ENCODE data around the gene SGCD. TPM values are rescaled to one million over a fixed set of nuclear protein-coding genes. Genes with fewer than 3 reads are reported as not detected.

SGCD gene
- polyA plus RNA-seq, 1 donor (not counting 4 experiments of a cell fraction or from before 2014, with no cell fraction given) = not detected

- Histone ChIP-seq H2AFZ (ENCODE audit: control insufficient read depth, low read length) (no peak overlapping the region), H3K27ac (ENCODE audit: control insufficient read depth, insufficient read depth, low read length) (no peak overlapping the region), H3K27me3 (ENCODE audit: control insufficient read depth, extremely low read depth, insufficient read depth, low read length) (no peaks in the 10 kb centered on the region), H3K4me1 (ENCODE audit: control insufficient read depth, extremely low read depth, insufficient read depth, low read length) (no peaks in the 10 kb centered on the region), H3K79me2 (ENCODE audit: control insufficient read depth, insufficient read depth, low read length) (no peaks in the 10 kb centered on the region), H3K9ac (ENCODE audit: control insufficient read depth, extremely low read depth, insufficient read depth, low read length) (no peak overlapping the region), H4K20me1 (ENCODE audit: control insufficient read depth, extremely low read depth, insufficient read depth, low read length) (no peaks in the 10 kb centered on the region), H3K9me1 (ENCODE audit: control insufficient read depth, extremely low read depth, insufficient read depth, low read length) (no peaks in the 10 kb centered on the region), H3K9me3 (ENCODE audit: control insufficient read depth, low read depth, low read length) (peaks cover 2% of the 10 kb centered on the region), H3K36me3 (ENCODE audit: control insufficient read depth in 2 of 2, extremely low read depth in 1 of 2, insufficient read depth in 2 of 2, low read length in 2 of 2) (no peaks in the 10 kb centered on the region), H3K4me3 (ENCODE audit: control insufficient read depth in 2 of 3, extremely low read depth in 1 of 3, insufficient read depth in 2 of 3, low read depth in 1 of 3, low read length in 3 of 3) (no peak overlapping the region), H3K4me2 (ENCODE audit: control insufficient read depth, extremely low read depth, insufficient read depth, low read depth, low read length) (no peak overlapping the region)
- no peak for FAIRE-seq
- TF ChIP-seq CTCF (optimal IDR thresholded peaks at IDR 0.05 in 1 of 3, IDR thresholded peaks at IDR 0.05 in 1 of 3, conservative IDR thresholded peaks at IDR 0.05 in 1 of 3; ENCODE audit: extremely low read depth in 1 of 3, insufficient read depth in 2 of 3, low read length in 3 of 3) (no peak), EZH2 (IDR thresholded peaks at IDR 0.05; ENCODE audit: low read length) (no peak)
- dilution Hi-C loops (cut with MboI; ENCODE audit: extremely low pct_ligation_motif_present, low sequenced_read_pairs) = no loop called here
- no peak for DNase-seq (ENCODE audit: low read depth, low spot score)
These were observed 447.3 kb downstream of the SGCD start for GRCh38 chr5:156774273-156774672.

- dilution Hi-C loops (cut with MboI; ENCODE audit: extremely low pct_ligation_motif_present, low sequenced_read_pairs) = no loop called here
- no peaks in the 10 kb centered on the region for H4K20me1 ChIP-seq (ENCODE audit: control insufficient read depth, extremely low read depth, insufficient read depth, low read length)
- no peak overlapping the region for H3K27ac ChIP-seq (ENCODE audit: control insufficient read depth, insufficient read depth, low read length)
- H3K79me2 ChIP-seq (ENCODE audit: control insufficient read depth, insufficient read depth, low read length) = no peaks in the 10 kb centered on the region
- no peak overlapping the region for H3K4me3 ChIP-seq (ENCODE audit: control insufficient read depth in 2 of 3, extremely low read depth in 1 of 3, insufficient read depth in 2 of 3, low read depth in 1 of 3, low read length in 3 of 3)
- no peak overlapping the region for H2AFZ ChIP-seq (ENCODE audit: control insufficient read depth, low read length)
- no peaks in the 10 kb centered on the region for H3K4me1 ChIP-seq (ENCODE audit: control insufficient read depth, extremely low read depth, insufficient read depth, low read length)
- H3K36me3 ChIP-seq (ENCODE audit: control insufficient read depth in 2 of 2, extremely low read depth in 1 of 2, insufficient read depth in 2 of 2, low read length in 2 of 2) = no peaks in the 10 kb centered on the region
- TF ChIP-seq CTCF (optimal IDR thresholded peaks at IDR 0.05 in 1 of 3, IDR thresholded peaks at IDR 0.05 in 1 of 3, conservative IDR thresholded peaks at IDR 0.05 in 1 of 3; ENCODE audit: extremely low read depth in 1 of 3, insufficient read depth in 2 of 3, low read length in 3 of 3) = no peak
- TF ChIP-seq EZH2 (IDR thresholded peaks at IDR 0.05; ENCODE audit: low read length) = no peak
- no peak overlapping the region for H3K4me2 ChIP-seq (ENCODE audit: control insufficient read depth, extremely low read depth, insufficient read depth, low read depth, low read length)
- no peaks in the 10 kb centered on the region for H3K27me3 ChIP-seq (ENCODE audit: control insufficient read depth, extremely low read depth, insufficient read depth, low read length)
- peaks cover 2% of the 10 kb centered on the region for H3K9me3 ChIP-seq (ENCODE audit: control insufficient read depth, low read depth, low read length)
- FAIRE-seq (no peak), DNase-seq (ENCODE audit: low read depth, low spot score) (no peak)
- no peaks in the 10 kb centered on the region for H3K9me1 ChIP-seq (ENCODE audit: control insufficient read depth, extremely low read depth, insufficient read depth, low read length)
- no peak overlapping the region for H3K9ac ChIP-seq (ENCODE audit: control insufficient read depth, extremely low read depth, insufficient read depth, low read length)
These were observed 451.3 kb downstream of the SGCD start for GRCh38 chr5:156778139-156778706.
